ENCODE results near the gene PCGF3.
"Not testable (repeated sequence)": the region's sequence is repeated elsewhere in the genome, so short reads cannot be mapped to it uniquely, and the experiment has no call there.

PCGF3 gene

GRCh38 chr4:743463-744211 is 38.0 kb downstream of the PCGF3 start:
- no peak for DNase-seq

GRCh38 chr4:744212-744841 is 38.7 kb downstream of the PCGF3 start:
- no peak for DNase-seq

- no peak for DNase-seq
Observed at GRCh38 chr4:747546-748170, 42.0 kb downstream of the PCGF3 start.

DNA sequence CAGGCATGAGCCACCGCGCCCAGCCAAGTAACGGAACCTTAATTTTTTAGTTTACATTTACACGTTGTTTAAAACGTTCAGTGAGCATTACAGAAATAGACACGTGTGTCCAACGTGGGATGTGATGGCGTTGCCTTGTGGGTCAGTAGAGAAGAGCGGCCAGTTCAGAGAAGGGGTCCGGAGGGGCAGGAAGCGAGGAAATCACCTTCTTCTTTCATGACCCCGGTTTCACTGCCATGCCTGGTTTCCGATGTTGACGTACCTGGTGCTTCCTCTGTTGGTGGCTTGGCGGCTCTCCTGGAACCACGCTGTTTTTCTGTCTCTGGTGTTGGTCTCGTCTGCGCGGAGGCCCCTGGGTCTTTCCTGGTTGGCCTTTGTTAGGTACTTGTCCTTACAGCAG is 42.8 kb downstream of the PCGF3 start:
- no peak for DNase-seq

- peak; percentile 52 for DNase-seq
Observed at GRCh38 chr4:749698-750666, 44.4 kb downstream of the PCGF3 start.

- no peak for DNase-seq
Observed at GRCh38 chr4:751676-752075, 46.0 kb downstream of the PCGF3 start.

DNA sequence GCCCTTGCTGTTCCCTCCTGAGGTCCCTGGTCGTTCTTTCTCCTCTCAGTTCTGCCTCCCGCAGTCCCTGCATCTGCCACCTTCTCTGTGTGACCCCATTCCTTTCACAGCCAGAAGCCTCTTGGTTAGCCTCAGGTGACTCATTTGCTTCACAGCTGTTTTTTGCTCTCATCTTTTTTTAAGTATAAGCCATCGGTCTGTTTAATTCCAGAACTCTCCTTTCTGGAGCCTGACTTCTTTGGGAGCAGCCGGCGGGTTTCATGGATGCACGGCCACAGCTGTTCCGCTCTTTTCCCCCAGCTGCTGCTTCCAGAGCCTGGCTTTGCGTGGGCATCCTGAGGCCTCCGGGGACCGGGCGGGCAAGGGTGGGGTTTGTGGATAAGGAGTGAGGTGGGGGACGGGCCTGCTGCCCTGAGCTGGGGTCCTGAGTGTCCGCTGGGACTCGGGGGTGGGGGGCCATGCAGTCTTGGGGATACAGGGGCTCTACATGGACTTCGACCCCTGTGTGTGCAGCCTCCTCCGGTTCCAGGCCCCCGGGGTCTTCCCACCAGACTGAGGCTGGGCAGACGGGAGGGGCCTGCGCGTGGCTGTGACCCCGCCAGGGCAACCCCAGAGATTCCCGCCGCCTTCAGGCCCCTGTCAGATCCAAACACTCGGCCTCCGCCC is 46.7 kb downstream of the PCGF3 start:
- DNase-seq, result no peak

DNA sequence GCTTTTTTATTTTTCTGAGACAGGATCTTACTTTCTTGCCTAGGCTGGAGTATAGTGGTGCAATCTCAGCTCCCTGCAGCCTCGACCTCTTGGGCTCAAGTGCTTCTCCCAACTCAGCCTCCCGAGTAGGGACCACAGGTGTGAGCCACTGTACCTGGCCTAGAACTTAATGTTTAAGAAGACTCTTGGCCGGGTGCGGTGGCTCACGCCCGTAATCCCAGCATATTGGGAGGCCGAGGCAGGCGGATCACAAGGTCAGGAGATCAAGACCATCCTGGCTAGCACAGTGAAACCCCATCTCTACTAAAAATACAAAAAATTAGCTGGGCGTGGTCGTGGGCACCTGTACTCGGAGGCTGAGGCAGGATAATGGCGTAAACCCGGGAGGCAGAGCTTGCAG is 47.6 kb downstream of the PCGF3 start:
- DNase-seq, result not testable (repeated sequence)

GRCh38 chr4:754221-755120 is 48.8 kb downstream of the PCGF3 start:
- DNase-seq, result no peak

- DNase-seq, result no peak
Observed at GRCh38 chr4:757111-757510, 51.5 kb downstream of the PCGF3 start.

DNA sequence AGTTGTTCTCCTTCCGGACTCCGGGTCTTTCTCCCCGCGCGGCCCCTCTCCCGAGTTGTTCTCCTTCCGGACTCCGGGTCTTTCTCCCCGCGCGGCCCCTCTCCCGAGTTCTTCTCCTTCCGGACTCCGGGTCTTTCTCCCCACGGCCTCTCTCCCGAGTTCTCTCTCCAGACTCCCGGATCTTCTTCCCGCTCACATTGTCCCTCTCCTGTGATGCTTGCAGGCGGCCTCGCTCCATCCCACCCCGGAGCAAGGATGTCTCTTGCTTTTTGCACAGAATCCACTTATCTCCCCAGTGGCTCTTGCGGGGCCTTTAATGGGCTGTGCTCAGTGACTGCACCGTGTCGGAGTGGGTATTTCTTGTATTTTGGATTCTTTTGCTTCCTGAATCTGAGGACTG is 54.2 kb downstream of the PCGF3 start:
- DNase-seq, result not testable (repeated sequence)

DNA sequence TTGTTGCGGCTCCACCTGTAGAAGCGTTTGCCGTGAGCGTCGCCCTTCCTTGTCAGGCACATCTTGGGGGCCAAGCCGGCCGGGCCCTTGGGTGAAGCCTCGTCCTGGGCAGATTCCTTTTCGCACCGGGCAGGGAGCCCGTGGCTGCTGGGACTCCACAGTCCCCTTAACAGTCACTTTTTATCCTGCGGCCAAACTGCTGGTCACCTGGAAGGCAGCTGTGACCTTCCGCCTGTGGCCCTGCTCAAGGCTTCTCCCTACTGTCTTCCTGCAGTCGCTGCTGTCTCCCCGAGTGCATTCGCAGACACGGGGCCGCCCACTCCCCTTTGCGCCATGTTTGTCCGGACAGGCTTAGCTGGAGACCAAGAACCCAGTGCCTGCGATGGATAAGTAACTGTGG is 55.0 kb downstream of the PCGF3 start:
- DNase-seq, result no peak

DNA sequence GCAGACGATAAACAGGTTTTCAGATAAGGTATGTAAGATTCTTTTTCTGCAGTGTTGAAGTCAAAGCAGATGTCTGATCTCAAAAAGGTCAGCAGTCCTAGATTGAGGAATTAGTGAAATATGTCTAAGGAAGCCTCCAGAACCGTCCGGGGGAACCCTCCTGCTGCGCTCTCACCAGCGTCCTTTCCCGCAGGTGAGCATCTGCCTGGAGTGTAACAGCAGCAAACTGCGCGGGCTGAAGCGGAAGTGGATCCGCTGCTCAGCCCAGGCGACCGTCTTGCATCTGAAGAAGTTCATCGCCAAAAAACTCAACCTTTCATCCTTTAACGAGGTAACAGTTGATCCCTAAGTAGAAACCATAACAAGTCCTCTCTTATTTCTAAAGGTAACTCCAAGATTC is 55.5 kb downstream of the PCGF3 start:
- DNase-seq, result no peak

- DNase-seq, result no peak
Observed at GRCh38 chr4:761739-762138, 56.1 kb downstream of the PCGF3 start.

DNA sequence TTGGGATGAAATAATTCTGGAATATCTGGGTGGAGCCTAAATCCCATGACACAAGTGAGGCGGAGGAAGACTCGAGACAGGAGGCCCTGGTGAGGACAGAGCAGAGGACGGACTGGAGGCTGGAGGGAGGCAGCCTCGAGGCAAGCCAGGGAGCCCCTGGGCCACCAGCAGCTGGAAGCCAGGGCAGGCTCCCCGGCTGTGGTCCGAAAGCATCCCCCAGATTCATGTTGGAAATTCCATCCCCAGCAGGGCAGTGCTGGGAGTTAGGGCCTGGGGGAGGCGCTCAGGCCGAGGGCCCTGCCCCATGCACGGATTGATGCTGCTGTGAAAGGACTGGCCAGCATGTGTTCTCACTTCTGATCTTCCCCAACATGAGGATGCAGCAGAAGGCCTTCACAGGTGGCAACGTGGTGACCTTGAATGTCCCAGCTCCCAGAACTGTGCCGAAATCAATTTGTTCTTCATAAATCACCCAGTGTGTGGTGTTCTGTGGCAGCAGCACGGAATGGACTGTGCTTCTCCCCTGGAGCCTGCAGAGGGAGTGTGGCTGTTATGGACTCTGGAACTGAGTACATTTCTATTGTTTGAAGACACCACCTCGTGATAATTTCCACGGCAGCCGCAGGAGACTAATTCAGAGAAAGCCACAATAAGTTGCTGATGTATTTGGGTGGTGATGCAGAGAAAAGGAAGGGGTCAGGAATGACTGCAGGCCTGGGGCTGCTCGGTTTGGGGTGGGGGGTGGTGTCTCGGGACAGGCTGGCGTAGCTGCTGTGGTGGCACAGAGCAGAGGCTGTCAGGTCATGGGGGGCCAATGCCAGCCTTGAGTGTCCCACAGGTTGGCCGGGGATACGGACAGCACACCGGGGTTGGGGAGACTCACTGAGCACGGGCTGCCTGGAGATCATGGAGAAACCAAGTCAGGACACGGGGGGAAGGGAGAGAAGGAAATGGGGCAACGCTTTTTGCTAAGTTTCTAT is 56.9 kb downstream of the PCGF3 start:
- peak; percentile 39 for DNase-seq

DNA sequence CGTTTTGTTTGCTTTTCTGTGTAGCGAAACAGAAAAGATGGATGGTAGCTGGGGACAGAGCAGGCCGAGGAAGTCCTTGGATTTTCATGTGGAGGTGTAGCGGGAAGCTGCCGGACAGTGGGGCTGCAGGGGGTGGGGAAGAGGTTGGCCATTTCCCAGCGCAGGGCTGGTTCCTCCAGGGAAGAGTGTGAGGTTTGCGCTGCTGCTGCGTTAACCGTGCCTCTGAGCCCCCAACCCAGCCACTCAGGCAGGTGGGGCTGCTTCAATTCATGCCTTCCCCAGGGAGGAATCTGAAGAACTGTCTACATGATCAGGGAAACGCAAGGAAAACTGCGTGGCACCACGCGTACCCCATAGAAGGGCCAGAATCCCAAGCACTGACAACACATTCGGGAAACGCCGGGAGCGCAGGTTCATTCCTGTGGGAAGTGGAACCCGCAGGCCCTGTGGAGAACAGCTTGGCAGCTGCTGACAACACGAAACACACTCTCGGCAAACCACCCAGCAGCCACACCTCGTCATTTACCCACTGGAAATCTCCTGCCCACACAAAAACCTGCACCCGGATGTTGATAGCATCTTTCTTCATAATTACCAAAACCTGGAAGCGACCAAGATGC is 57.7 kb downstream of the PCGF3 start:
- no peak for DNase-seq

- DNase-seq, result no peak
Observed at GRCh38 chr4:763922-764321, 58.3 kb downstream of the PCGF3 start.

GRCh38 chr4:764405-765169 is 59.0 kb downstream of the PCGF3 start:
- no peak for DNase-seq

- peak; percentile 25 for DNase-seq
Observed at GRCh38 chr4:766152-766515, 60.5 kb downstream of the PCGF3 start.
